NCI-H1694 (cell line): ENCODE results near the gene CANX.
"Not testable (repeated sequence)": the region's sequence is repeated elsewhere in the genome, so short reads cannot be mapped to it uniquely, and the experiment has no call there.

Source experiments
- DNase-seq: peaks from one replicate; lab custom pipeline; 2025; lab: John Stamatoyannopoulos, UW

The CANX gene

GRCh38 chr5:179697993-179698934 is 503 bp upstream of the CANX start:
- DNase-seq, result peak; percentile 94

- DNase-seq, result no peak
Measured at GRCh38 chr5:179699616-179700237, 960 bp downstream of the CANX start.

GRCh38 chr5:179700401-179700918 is 1.7 kb downstream of the CANX start:
- DNase-seq, result no peak

- no peak for DNase-seq
Measured at GRCh38 chr5:179716286-179716685, 17.5 kb downstream of the CANX start.

GRCh38 chr5:179720222-179720621 is 21.5 kb downstream of the CANX start:
- DNase-seq, result no peak

GRCh38 chr5:179724163-179724562 is 25.4 kb downstream of the CANX start:
- DNase-seq, result no peak

GRCh38 chr5:179727106-179727505 is 28.3 kb downstream of the CANX start:
- DNase-seq, result no peak

- DNase-seq, result no peak
Measured at GRCh38 chr5:179729303-179729702, 30.5 kb downstream of the CANX start.

GRCh38 chr5:179729727-179730126 is 31.0 kb downstream of the CANX start:
- DNase-seq, result no peak

- no peak for DNase-seq
Measured at GRCh38 chr5:179730356-179730755, 31.6 kb downstream of the CANX start.

- DNase-seq, result no peak
Measured at GRCh38 chr5:179730852-179731251, 32.1 kb downstream of the CANX start.

GRCh38 chr5:179731791-179732411 is 33.1 kb downstream of the CANX start:
- no peak for DNase-seq

GRCh38 chr5:179732412-179732917 is 33.7 kb downstream of the CANX start, which contains the start of gene MAML1:
TSS of gene MAML1 (plus strand) at chr5:179732822. CDS start at chr5:179733113, 291 bp downstream.
- peak; percentile 97 for DNase-seq

GRCh38 chr5:179732918-179733771 is 34.4 kb downstream of the CANX start:
- no peak for DNase-seq

- DNase-seq, result no peak
Measured at GRCh38 chr5:179733772-179734126, 35.0 kb downstream of the CANX start.

- no peak for DNase-seq
Measured at GRCh38 chr5:179734536-179735164, 35.9 kb downstream of the CANX start.

GRCh38 chr5:179738742-179739141 is 40.0 kb downstream of the CANX start:
- DNase-seq, result no peak

- not testable (repeated sequence) for DNase-seq
Measured at GRCh38 chr5:179744106-179744505, 45.3 kb downstream of the CANX start.

GRCh38 chr5:179746872-179747271 is 48.1 kb downstream of the CANX start:
- DNase-seq, result no peak

- no peak for DNase-seq
Measured at GRCh38 chr5:179747811-179748210, 49.0 kb downstream of the CANX start.
